Neuron (in vitro differentiated cells): ENCODE measurements around the gene ATP5MK.

ENCODE experiments used
- H2AFZ ChIP-seq: one replicate; pipeline ENCODE4 v1.6.1; 2013; ENCODE audit warnings: low read depth, mild to moderate bottlenecking, inconsistent platforms, low read length, moderate library complexity
- H3K27me3 ChIP-seq: one replicate; pipeline ENCODE4 v1.6.1; 2013; ENCODE audit warnings: low read length; ENCODE audit not compliant: insufficient read depth
- H3K36me3 ChIP-seq: one replicate; pipeline ENCODE4 v1.6.1; 2013; ENCODE audit warnings: low read length; ENCODE audit not compliant: insufficient read depth
- H3K4me1 ChIP-seq: one replicate; pipeline ENCODE4 v1.6.1; 2013; ENCODE audit warnings: low read length; ENCODE audit not compliant: insufficient read depth
- H3K4me3 ChIP-seq: 2 replicates; pipeline ENCODE4 v1.5.1; 2013; ENCODE audit warnings: mild to moderate bottlenecking, low read length, moderate library complexity
- H3K9me3 ChIP-seq: one replicate; pipeline ENCODE4 v1.6.1; 2013; ENCODE audit warnings: low read length

The ATP5MK gene

GRCh38 chr10:103396067-103396788 is at the start of gene ATP5MK, which contains the start of gene PDCD11:
TSS of gene ATP5MK (minus strand) at chr10:103396475. CDS start at chr10:103392457, 4,018 bp downstream.
TSS of gene PDCD11 (plus strand) at chr10:103396626. CDS start at chr10:103398427, 1,801 bp downstream.
- Histone ChIP-seq H3K4me1 (peaks cover 25% of the 10 kb centered on the region), H3K4me3 (peak within 1 kb of the TSS; percentile 71), H3K27me3 (no peaks in the 10 kb centered on the region), H3K9me3 (no peaks in the 10 kb centered on the region), H3K36me3 (peaks cover 50% of the 10 kb centered on the region), H2AFZ (peak within 1 kb of the TSS; percentile 11)

DNA sequence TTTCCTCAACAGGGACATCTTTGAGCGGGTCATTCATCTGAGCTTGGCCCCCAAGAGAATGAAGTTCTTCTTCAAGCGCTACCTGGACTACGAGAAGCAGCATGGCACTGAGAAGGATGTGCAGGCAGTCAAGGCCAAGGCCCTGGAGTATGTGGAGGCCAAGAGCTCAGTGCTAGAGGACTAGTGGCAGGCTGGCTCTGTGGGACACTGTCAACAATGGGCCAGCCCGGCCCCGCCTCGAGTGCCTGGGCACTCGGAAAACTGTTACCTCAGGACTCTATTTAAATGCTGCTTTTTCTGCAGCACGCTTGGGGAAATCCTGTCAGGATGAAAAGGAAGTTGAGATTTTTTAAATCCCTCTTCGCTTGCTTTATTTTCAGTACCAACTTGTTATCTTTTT is 49.1 kb upstream of the ATP5MK start:
- H3K4me1 ChIP-seq: no peaks in the 10 kb centered on the region
- H2AFZ ChIP-seq: no peak overlapping the region
- no peaks in the 10 kb centered on the region for H3K27me3 ChIP-seq
- no peaks in the 10 kb centered on the region for H3K9me3 ChIP-seq
- no peak overlapping the region for H3K4me3 ChIP-seq
- H3K36me3 ChIP-seq: peaks cover 69% of the 10 kb centered on the region

DNA sequence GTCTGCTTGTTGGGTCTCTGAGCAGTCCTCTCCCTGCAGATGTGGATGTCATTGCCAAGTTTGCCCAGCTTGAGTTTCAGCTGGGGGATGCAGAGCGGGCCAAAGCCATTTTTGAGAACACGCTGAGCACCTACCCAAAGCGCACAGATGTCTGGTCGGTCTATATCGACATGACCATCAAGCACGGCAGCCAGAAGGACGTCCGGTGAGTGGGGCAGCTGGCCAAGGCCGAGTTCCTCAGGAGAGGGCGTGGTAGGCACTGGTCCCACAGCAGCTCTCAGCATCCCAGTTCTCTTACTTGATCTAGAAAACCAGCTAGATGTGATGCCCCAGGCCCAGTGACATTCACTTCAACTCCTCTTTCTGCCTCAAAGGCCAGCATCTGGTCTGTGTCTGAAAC is 48.2 kb upstream of the ATP5MK start:
- H3K27me3 ChIP-seq: no peaks in the 10 kb centered on the region
- peaks cover 78% of the 10 kb centered on the region for H3K36me3 ChIP-seq
- H2AFZ ChIP-seq: no peak overlapping the region
- no peaks in the 10 kb centered on the region for H3K4me1 ChIP-seq
- H3K4me3 ChIP-seq: no peak overlapping the region
- no peaks in the 10 kb centered on the region for H3K9me3 ChIP-seq

DNA sequence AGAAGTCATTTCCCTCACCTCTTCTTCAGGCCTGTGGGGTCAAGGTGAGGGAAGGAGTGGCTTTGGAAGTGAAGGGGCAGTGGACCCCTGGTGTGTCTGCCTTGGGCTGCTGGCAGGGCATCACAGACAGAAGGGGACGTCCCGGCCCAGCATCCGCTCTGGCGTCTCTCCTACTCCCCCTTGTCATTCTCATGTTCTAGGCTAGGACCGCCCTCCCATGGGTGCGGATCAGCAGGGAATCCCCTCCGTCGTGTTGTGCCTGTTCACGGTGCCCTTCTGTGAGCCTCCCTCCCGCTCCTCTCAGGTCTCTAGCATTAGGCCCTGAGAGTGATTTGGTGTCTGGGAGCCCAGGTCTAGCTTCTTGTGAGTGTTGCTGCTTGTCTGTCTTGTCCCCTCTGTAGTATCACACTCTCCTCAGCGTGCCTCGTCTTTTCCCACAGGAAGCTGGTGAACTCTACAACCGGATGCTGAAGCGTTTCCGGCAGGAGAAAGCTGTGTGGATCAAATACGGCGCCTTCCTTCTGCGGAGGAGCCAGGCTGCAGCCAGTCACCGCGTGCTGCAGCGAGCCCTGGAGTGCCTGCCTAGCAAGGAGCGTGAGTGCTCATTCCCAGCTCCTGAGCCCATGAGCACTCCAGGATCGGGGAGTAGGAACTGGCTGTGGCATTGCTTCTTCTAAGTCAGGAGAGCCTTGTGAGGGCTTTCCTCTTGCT is 47.4 kb upstream of the ATP5MK start:
- Histone ChIP-seq H3K4me1 (no peaks in the 10 kb centered on the region), H3K9me3 (no peaks in the 10 kb centered on the region), H3K4me3 (no peak overlapping the region), H3K36me3 (peaks cover 87% of the 10 kb centered on the region), H2AFZ (no peak overlapping the region), H3K27me3 (no peaks in the 10 kb centered on the region)

GRCh38 chr10:103442031-103442461 is 45.8 kb upstream of the ATP5MK start:
- peaks cover 92% of the 10 kb centered on the region for H3K36me3 ChIP-seq
- no peak overlapping the region for H3K4me3 ChIP-seq
- H2AFZ ChIP-seq: no peak overlapping the region
- H3K9me3 ChIP-seq: no peaks in the 10 kb centered on the region
- no peaks in the 10 kb centered on the region for H3K4me1 ChIP-seq
- no peaks in the 10 kb centered on the region for H3K27me3 ChIP-seq

- no peaks in the 10 kb centered on the region for H3K27me3 ChIP-seq
- no peaks in the 10 kb centered on the region for H3K9me3 ChIP-seq
- no peak overlapping the region for H2AFZ ChIP-seq
- peaks cover 96% of the 10 kb centered on the region for H3K36me3 ChIP-seq
- H3K4me1 ChIP-seq: no peaks in the 10 kb centered on the region
- no peak overlapping the region for H3K4me3 ChIP-seq
Observed at GRCh38 chr10:103441611-103442010, 45.3 kb upstream of the ATP5MK start.

DNA sequence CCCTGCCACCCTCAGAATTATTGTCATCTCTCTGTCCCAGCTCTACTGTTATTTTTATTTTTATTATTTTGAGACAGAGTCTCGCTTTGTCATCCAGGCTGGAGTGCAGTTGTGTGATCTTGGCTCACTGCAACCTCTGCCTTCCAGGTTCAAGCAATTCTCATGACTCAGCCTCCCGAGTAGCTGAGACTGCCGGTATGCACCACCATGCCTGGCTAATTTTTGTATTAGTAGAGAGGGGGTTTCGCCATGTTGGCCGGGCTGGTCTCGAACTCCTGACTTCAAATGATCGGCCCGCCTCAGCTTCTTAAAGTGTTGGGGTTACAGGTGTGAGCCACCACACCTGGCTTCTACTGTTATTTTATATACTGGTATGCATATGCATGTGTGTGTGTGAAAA is 44.9 kb upstream of the ATP5MK start:
- H3K36me3 ChIP-seq: peaks cover 96% of the 10 kb centered on the region
- no peak overlapping the region for H2AFZ ChIP-seq
- H3K9me3 ChIP-seq: no peaks in the 10 kb centered on the region
- no peak overlapping the region for H3K4me3 ChIP-seq
- H3K27me3 ChIP-seq: no peaks in the 10 kb centered on the region
- H3K4me1 ChIP-seq: no peaks in the 10 kb centered on the region

- no peak overlapping the region for H3K4me3 ChIP-seq
- peaks cover 95% of the 10 kb centered on the region for H3K36me3 ChIP-seq
Observed at GRCh38 chr10:103440416-103440815, 44.1 kb upstream of the ATP5MK start.

DNA sequence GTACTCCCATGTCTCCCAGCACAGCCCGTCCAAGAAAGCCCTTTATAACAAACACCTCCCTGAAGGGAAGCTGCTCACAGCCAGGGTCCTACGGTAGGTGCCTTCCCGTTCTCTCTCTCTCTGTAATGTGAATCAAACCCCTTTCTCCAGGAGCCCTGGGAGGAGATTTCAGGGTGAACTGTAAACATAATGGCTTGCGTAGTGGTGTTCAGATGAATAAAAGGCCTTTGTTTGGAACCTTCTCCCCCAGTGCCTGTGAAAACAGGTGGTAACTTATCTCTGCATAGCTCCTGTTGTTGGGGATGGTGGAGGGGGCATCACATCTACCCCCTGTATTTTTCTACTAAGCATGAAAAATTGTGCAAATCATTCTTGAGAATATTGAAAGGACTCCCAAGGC is 43.5 kb upstream of the ATP5MK start:
- Histone ChIP-seq H3K9me3 (no peaks in the 10 kb centered on the region), H2AFZ (no peak overlapping the region), H3K27me3 (no peaks in the 10 kb centered on the region), H3K4me1 (no peaks in the 10 kb centered on the region), H3K36me3 (peaks cover 92% of the 10 kb centered on the region), H3K4me3 (no peak overlapping the region)

More at GRCh38 chr10:103440416-103440815, 44.1 kb upstream of the ATP5MK start:
- Histone ChIP-seq H3K4me1 (no peaks in the 10 kb centered on the region), H3K9me3 (no peaks in the 10 kb centered on the region), H3K27me3 (no peaks in the 10 kb centered on the region), H2AFZ (no peak overlapping the region)

DNA sequence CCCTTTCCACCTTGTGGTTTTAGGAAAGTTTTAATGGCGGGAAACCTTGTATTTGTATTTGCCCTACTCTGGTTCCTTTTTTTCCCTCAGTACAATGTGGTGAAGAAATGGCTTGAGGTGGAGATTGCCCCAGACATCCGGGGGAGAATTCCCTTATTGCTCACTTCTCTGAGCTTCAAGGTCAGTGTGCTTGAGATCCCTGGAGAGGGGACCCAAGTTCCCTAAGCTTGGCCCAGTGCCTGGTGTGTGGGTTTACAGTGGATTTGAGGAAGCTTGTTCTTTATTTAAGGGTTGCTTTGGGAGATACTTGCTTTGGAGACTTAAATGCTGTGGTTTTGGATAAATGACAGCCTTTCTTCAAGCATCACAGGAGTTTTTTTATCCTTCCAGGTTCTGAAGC is 37.6 kb upstream of the ATP5MK start:
- H2AFZ ChIP-seq: no peak overlapping the region
- H3K4me1 ChIP-seq: no peaks in the 10 kb centered on the region

GRCh38 chr10:103431902-103432301 is 35.6 kb upstream of the ATP5MK start:
- H3K36me3 ChIP-seq: peaks cover 84% of the 10 kb centered on the region
- H3K9me3 ChIP-seq: no peaks in the 10 kb centered on the region
- H3K27me3 ChIP-seq: no peaks in the 10 kb centered on the region
- no peak overlapping the region for H2AFZ ChIP-seq
- H3K4me1 ChIP-seq: no peaks in the 10 kb centered on the region
- no peak overlapping the region for H3K4me3 ChIP-seq

More for the DNA sequence above, 37.6 kb upstream of the ATP5MK start:
- Histone ChIP-seq H3K9me3 (no peaks in the 10 kb centered on the region), H3K4me3 (no peak overlapping the region), H3K27me3 (no peaks in the 10 kb centered on the region), H3K36me3 (peaks cover 86% of the 10 kb centered on the region)

GRCh38 chr10:103429647-103430046 is 33.4 kb upstream of the ATP5MK start:
- no peak overlapping the region for H2AFZ ChIP-seq
- peaks cover 82% of the 10 kb centered on the region for H3K36me3 ChIP-seq
- H3K4me1 ChIP-seq: no peaks in the 10 kb centered on the region
- no peaks in the 10 kb centered on the region for H3K27me3 ChIP-seq
- H3K4me3 ChIP-seq: no peak overlapping the region
- no peaks in the 10 kb centered on the region for H3K9me3 ChIP-seq

DNA sequence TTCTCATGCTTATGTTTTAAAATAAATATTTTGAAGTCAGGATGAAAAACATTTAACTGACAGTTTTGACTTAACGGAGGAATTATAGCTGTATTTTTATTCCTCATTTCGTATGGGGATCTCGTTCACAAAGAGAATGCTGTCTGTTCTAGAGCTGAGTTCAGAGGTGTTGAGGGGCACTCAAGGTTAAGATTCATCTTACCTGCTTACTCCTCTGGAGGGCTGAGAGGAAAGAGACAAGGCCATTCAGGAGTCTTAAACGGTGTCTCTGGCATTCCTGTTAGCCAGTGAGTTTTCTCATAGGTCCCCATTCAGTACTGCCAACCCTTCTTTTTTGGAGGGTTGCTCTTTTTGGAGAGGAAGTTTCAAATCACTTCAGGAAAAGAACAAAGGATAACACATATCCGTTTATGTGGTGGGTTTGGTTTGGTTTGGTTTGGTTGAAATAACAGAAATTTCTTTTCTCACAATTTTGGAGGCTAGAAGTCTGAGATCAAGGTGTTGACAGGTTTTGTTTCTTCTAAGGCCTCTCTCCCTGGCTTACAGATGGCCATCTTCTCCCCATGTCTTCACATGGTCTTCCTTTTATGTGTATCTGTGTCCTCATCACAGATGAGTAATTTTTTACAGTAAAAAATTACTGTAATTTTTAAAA is 32.8 kb upstream of the ATP5MK start:
- H3K4me3 ChIP-seq: no peak overlapping the region
- H3K4me1 ChIP-seq: no peaks in the 10 kb centered on the region
- H3K36me3 ChIP-seq: peaks cover 82% of the 10 kb centered on the region
- no peak overlapping the region for H2AFZ ChIP-seq
- H3K9me3 ChIP-seq: no peaks in the 10 kb centered on the region
- no peaks in the 10 kb centered on the region for H3K27me3 ChIP-seq
